Measurements from ENCODE around the gene PTPRR.

Gene PTPRR

DNA sequence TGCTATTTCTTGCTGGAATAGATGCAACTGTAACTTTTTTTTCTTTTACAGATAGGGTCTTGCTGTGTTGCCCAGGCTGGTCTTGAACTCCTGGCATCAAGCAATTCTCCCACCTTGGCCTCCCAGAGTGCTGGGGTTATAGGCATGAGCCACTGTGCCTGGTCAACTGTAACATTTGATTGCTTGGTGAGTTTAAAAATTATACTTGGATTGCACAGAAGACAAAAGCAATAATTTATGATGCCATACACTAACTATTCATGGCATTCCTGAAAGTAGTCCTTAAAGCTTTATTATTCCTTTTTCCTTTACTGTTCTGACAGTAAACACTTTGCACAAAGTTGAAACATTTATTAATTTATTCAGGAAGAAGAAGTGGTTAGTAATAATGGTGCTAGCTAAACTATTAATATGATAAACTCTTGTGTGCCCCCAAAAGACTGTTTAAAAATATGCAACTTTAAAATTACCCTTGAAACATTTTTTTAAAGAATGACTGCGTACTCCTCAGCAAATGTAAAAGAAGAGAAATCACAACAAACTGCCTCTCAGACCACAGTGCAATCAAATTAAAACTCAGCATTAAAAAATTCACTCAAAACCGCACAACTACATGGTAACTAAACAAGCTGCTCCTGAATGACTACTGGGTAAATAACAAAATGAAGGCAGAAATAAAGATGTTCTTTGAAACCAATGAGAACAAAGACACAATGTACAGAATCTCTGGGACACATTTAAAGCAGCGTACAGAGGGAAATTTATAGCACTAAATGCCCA is 291.6 kb downstream of the PTPRR start:
- Histone ChIP-seq H3K27ac (no peak overlapping the region), H3K4me3 (no peak overlapping the region)

DNA sequence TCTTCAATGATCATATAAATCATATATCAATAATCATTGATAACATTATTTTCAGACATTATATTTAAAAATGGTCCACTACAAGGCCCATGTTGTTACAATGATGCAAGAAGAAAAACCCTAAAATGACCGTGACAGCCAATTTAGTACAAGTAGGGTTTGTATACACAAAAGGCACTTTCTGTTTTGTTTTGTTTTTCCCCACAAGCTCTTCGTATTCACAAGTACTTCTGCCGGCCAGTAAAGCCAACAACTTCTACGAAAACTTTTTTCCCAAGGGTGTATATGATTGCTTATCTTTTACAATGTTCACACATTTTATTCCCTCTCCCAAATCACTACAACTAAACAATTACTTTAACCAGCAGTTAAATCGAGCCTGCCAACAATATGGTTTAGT is 292.9 kb downstream of the PTPRR start:
- H3K27ac ChIP-seq: no peak overlapping the region

DNA sequence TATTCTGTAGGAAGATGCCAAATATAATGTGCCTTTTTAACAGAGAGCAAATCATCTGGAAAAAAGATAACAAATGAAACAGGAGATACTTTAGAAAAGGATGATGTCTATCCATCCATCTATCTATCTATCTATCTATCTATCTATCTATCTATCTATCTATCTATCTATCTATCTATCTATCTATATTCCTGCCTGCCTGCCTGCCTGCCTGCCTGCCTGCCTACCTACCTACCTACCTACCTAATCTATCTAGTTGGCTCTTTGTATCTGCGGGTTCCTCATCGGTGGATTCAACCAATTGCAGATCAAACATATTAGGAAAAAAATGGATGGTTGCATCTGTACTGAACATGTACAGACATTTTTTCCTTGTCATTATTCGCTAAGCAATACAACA is 294.4 kb downstream of the PTPRR start:
- Histone ChIP-seq H3K27ac (no peak overlapping the region), H3K4me3 (no peak overlapping the region)

More for the DNA sequence above, 292.9 kb downstream of the PTPRR start:
- H3K4me3 ChIP-seq: no peak overlapping the region

DNA sequence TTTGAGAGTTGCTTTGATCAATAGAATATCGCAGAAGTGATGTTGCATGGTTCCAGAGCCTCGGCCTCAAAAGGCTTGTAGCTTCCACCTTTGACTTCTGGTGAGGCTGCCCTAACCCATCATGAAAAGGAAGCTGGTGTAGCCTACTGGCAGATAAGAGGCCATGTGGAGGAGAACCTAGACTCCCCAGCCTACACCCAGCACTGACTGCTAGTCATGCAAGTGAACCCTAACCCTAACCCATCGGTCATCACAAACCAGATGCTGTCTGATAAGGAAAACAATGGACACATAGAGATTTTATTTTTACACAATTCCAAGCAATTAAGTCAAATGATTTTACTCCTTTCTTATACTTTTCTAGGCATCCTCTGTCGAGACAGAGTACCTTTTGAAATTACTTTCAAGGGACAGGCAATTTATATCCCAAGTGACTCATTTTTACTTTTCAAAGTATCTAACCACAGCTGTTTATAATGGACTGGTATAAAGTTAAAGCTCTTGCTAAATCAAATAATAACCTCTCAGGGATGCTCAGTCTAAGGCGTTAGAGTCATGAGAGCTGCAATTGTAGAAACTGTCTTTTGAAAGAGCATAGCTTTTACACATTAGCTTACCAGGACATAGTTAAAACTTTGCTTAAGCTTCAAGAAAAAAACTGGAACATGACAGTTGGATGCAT is 300.9 kb downstream of the PTPRR start:
- H3K4me3 ChIP-seq: no peak overlapping the region
- no peak overlapping the region for H3K27ac ChIP-seq

DNA sequence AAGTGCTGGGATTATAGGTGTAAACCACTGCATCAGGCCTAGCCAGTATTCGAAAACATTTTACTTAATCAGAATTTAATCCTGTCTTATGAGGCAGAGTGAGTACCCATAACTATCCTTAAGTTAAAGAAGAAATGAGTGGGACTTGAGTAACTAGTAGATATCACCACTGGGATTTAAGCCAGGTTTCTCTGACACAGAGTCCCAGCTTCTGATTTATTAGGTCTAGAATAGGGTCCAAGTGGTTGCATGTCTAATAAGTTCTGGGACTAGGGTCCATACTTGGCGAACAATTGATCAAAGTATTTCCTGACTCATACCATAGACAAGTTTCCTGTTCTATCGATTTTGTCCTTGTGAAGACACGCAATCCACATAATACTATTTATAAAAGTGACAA is 302.2 kb downstream of the PTPRR start:
- H3K27ac ChIP-seq: no peak overlapping the region
- H3K4me3 ChIP-seq: no peak overlapping the region

DNA sequence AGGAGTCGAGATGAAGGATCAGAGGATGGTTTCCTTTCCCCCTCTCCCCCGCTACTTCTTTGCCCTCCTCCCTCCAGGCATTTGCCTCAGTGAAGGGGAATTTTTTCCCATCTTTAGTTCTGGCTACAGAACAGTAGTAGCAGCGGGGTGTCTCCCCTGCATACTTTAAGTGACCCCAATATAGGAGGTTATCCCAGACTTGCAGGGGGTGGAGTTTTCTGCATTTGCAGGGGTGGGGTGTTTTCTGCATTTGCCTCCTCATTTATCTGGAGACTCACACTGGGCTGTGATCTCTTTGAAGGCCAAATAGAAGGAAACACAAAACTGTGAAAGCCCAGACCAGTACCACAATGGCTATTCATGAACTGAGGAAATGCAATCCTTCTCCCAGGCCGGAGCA is 303.1 kb downstream of the PTPRR start:
- H3K27ac ChIP-seq: no peak overlapping the region
- H3K4me3 ChIP-seq: no peak overlapping the region

DNA sequence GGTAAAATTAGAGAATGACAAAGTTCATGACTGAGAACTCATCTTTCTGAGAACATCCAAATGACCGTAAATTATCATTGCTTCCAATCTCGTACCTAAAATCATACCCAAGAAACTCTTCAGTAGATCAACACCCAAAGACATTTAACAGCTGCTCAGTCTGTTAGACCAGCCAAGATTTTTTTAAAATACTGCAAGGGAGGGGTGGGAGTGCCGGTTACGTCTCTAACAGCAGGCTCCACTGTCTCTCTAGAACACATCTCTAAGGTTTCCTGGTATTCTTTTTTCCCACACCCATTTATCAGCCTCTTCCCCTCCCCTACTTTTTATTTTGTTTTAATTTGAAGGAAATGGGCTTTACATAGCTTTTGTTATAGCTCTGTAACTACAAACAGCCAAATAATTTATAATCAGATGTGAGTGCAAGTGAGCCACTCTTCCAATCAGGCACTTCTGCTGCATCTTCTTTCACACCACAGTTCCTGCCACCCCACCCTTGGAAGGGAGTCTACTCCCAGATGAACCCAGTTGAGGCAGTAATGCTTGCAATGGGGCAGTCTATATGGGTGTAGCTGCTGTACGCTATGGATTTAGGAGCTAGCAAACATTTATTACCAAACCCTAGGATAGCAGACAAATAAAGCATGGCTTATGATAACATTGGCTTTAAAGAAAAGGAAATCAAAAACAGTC is 305.2 kb downstream of the PTPRR start:
- Histone ChIP-seq H3K4me3 (no peak overlapping the region), H3K27ac (no peak overlapping the region)

DNA sequence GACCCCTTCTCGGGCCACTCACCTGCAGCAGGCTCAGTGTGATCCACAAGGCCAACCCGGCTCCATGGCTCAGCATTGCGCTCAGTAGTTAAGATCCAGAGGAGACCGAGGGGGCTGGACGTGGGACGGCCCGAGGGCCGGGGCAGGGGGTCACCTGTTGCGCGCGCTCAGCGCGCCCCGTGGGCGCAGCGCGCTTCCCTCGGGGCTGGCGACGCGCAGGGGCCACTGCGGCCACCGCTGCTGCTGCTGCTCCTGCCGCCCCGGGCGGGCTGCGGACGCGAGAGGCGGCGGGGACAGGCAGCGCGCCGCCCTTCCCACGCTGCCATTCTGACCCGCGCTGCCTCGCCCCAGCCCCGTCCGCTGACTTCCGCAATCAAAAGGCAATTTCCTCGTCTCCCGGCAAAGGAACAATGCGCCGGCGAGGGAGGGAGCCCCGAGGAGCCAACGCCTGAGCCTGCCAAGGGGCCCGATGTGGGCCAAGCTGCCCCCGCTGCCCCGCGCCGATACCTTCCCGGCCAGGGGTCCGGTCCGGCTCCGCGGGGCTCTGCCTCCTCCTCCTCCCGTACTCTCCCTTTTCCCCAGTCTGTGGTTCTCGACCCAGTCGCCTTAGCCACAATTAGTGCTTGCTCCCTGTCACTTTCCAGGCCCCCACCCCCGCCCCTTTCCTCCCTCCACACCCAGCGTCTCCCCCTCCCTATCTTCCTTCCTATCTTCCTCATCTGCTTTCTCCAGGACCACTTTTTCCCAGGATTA is 310.6 kb downstream of the PTPRR start:
- H3K4me3 ChIP-seq: peak overlapping the region; percentile 26 to 51 (median 40)
- H3K27ac ChIP-seq: peak overlapping the region in 13 of 21 experiments; percentile 8 to 78 (median 55)

DNA sequence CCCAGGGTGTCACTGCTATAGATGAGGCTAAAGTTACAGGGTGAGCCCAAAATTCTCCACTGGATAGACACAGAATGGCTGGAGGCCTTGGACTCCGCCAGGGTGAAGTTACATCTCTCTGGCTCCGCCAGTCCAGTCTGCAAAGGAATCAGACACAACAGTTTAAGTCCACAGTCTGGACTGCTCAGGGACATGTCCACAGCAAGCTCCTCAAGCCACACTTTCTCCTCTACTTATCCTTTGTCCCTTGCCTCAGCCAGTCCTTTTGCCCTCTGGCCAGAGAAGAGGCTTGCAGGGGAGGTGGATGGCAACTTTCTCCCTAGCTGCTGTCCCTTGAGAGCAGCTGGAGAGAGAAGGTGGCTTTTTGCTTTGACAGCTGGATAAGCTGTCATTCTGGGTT is 311.3 kb downstream of the PTPRR start:
- H3K4me3 ChIP-seq: peak overlapping the region; percentile 26 to 51 (median 40)

DNA sequence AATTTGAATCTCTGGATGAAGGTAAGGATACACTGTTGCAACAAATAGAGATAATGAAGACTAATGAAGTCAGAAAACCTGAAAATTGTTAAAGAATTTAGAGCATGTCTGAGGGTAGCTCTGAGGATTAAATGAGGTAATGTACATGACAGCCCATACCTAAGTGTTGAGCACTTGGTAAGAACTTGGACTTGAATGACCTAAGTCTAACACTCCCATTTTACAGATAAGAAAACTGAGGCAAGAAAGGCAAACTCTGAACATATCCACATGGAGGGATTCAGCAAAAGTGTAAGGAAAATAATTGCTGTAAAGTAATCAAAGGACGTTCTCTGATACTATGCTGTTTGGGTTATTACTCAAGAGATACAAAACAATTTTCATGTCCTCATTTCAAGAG is 312.4 kb downstream of the PTPRR start:
- Histone ChIP-seq H3K27ac (no peak overlapping the region), H3K4me3 (no peak overlapping the region)

More for the DNA sequence above, 311.3 kb downstream of the PTPRR start:
- peak overlapping the region in 10 of 21 experiments; percentile 8 to 78 (median 55) for H3K27ac ChIP-seq

DNA sequence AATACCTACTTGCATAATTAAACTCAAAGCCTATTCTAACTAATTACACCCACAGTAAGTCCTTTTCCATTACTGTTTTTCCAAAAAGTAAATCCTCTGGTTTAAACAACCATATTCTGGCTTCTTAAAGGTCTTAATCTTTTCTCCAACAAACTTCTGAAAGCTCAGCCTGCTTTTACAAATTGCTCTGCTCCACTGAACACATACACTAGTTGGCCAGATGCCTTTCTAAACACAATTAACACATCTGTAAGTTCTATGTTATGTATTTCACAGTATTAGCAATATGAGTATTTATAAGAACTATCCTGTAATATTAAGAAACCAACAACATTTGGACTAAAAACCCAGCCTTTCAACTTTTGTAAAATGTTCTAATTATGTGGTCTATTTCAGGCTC is 313.4 kb downstream of the PTPRR start:
- Histone ChIP-seq H3K4me3 (no peak overlapping the region), H3K27ac (no peak overlapping the region)

DNA sequence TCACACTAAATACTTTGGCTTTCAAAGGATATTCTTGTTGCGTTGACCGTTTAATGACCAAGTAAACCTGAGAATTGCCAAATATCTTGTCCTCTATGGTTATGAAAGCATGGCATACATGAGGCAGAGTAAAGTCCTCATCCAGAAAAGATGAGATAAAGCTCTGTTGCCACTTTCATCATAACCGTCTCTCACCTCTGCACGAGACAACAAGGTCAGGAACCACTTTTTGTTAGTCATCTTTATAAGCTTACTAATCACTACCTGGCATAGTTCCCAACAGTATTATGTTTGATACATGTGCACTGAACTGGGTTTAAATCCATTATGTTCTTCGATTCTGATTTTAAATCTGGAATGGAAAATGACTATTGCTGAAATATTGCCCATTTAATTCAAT is 314.6 kb downstream of the PTPRR start:
- no peak overlapping the region for H3K4me3 ChIP-seq
- H3K27ac ChIP-seq: no peak overlapping the region

DNA sequence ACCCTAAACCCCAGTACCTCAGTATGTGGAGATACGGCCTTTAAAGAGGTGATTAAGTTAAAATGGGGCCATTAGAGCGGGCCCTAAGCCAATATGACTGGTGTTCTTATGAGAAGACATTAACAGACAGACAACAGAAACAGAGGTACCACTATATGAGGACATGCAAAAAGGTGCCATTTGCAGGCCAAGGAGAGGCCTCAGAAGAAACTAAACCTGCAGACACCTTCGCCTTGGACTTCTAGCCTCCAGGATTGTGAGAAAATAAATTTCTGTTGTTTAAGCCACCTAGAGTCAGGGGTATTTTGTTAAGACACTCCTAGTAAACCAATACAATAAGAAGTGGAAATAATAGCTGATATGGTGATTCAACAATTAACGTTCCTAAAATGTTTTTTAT is 315.9 kb downstream of the PTPRR start:
- Histone ChIP-seq H3K27ac (no peak overlapping the region), H3K4me3 (no peak overlapping the region)

DNA sequence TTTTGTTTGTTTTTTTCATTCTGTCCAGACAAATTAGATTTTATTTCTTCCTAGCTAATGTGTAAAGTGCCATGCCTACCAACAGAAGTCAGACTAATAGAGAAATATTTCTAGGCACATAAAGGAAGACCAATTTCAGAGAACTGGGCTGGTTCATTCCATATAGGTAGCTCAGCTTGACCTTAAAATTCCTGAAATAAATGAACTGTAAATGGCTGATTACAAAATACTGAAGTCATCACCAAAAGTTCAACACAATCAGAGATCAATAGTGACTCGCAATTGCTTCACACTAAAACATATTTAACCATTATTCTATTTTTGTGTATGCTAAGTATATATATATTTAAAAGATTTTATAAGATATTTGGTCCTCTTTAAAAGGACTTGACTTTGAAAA is 317.5 kb downstream of the PTPRR start:
- Histone ChIP-seq H3K27ac (no peak overlapping the region), H3K4me3 (no peak overlapping the region)

DNA sequence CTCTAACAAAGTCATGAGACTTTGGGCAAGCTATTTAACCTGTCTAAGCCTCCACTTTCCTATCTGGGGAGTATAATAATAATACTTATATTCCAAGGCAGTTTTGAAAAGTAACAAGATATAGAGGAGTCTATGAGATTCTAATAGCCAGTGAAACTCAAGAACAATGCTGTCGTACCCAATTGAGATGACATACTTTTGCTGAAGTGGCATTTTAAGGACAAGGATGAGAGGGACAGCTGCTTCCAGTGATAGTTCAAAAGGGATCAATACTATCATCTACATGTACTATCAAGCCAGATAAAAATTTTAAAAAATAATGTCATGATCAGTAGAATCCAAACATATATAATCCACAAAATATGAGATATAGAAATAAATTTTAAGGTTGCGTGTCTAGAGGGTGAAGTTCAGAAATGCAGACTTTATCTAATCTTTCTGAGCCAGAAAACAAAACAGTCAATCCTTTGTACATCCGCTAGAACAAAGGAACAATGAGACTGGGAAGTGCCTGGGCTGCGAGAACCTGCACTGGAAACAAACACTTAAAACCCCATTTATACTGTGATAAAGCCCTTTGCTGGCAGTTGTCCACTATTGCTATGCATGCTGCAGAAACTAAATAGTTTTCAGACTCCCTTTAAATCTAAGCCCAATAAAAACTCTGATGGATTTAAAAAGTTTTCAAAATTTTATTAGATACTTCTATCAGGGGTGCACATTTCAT is 321.9 kb downstream of the PTPRR start:
- Histone ChIP-seq H3K4me3 (no peak overlapping the region), H3K27ac (no peak overlapping the region)

DNA sequence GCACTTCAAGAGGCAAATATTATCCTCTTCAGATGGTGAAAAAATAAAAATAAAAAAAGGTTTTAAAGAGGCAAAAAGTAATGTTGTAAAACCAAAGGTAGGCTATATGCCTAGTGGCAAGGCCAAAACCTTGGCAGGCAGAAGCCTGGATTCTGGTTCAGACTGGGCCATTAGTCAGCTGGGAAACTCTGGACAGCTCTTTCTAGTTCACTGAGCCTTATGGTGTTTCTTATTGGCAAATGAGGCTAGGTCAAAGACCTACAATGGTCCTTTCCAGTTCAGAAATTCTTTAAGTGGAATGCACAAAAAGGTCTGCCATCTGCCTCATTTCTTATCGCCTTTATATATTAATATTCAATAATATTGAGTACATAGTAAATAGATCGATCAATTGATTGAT is 327.9 kb downstream of the PTPRR start:
- Histone ChIP-seq H3K4me3 (no peak overlapping the region), H3K27ac (no peak overlapping the region)

DNA sequence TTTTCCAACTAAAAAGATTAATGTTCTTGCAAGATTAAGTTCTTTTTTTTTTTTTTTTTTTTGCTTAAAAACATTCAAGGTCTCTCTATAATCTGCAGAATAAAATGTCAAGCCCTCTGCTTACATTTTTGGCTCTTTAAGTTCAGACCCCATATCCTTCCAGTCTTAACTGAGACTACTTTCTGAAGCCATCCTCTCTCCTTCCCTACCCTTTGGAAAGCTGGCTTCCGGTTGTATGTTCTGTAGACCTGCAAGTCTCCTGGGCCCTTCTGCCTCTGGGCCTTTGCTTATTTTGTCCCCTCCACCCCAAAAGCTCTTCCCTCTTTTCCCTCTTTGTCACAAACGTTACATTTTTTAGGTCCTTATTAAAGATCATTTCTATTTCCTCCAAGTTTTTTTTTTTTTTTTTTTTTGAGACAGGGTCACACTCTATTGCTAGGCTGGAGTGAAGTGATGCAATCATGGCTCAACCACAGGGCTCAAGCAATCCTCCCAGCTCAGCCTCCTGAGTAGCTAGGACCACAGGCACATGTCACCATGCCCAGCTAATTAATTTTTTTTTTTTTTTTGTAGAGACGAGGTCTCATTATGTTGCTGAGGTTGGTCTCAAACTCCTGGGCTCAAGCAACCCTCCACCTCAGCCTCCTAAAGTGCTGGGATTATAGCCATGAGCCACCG is 329.9 kb downstream of the PTPRR start:
- Histone ChIP-seq H3K4me3 (no peak overlapping the region), H3K27ac (no peak overlapping the region)

DNA sequence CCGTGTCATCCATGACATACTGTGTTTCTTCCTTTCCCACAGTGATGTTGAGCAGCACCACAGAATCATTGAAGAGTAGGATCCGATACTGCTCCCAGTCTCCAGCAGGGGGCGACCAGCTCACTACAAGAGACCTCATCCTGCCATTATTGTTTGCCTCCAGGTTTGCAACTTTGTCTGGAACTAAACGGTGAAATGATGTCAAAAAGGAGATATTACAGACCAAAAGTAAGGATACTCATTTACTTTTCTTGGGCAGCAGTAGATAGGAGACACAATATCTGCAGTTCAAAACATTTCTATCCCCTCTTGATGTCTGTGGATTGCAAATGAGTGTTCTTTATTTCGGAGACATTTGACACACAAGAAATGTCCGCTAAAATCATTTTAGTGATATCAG is 330.5 kb downstream of the PTPRR start:
- no peak overlapping the region for H3K4me3 ChIP-seq
- H3K27ac ChIP-seq: no peak overlapping the region
